GM19324 (cell line): ENCODE data around the gene MAG.
"Not testable (repeated sequence)": the region's sequence is repeated elsewhere in the genome, so short reads cannot be mapped to it uniquely, and the experiment has no call there.

Experiments
- ATAC-seq: cut with Tn5 transposase; IDR thresholded peaks from one replicate; pipeline ENCODE4 v1.9.1; 2021; ENCODE audit warnings: mild to moderate bottlenecking, moderate library complexity; ENCODE audit not compliant: unreplicated experiment, low FRiP score

Gene MAG

DNA sequence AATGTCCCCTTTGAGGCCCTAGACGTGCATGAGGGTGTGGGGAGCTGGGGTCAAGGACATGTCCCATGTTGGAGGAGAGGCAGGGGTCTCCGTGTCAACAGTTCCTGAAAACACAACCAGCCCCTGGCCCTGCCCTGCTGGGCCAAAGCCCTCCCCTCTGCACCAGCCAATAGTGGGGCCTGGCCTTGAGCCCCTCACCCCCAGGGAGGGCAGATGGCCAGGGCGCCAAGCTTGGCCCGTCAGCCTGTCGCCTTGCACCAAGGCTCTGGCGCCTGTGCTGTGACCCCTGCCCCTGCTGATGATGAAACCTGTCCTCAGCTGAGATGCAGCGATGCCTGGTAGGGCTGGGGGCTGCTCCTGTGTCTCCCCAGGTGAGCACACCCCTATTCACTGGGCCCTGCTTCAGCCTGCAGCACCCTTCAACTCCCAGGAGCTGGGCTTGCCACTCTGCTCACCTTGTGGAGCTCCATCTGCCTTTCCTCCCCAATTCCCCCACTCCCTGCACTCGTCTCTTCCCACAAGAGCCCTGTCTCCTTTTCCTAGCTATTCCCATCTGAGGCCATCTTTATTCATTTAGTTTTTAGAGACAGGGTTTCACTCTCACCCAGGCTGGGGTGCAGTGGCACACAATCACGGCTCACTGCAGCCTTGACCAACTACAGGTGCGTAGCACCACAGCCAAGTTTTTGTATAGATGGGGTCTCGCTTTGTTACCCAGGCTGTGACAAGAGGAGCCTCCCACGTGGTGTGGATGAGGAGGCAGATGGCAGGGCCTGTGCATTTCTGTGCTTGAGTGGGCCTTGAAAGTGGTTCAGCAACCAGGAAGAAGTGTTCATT lies 11.8 kb upstream of the MAG start:
- ATAC-seq, result no peak

DNA sequence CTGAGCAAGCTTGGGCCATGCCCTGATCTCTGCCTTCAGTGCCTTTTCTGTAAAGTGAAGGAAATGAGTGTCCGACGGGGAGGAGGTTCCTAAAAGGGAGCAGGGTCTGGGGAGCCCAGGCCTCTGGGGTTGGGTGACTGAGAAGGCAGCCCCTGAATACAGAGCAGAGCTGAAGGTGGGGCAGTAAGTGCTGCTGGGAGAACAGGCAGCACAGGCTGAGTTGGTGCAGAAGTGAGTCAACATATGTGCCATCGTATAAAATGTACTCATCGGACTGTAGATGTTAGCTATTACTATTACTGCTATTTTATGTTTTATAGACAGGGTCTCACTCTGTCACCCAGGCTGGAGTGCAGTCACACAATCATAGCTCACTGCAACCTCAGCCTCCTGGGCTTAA lies 10.7 kb upstream of the MAG start:
- no peak for ATAC-seq

DNA sequence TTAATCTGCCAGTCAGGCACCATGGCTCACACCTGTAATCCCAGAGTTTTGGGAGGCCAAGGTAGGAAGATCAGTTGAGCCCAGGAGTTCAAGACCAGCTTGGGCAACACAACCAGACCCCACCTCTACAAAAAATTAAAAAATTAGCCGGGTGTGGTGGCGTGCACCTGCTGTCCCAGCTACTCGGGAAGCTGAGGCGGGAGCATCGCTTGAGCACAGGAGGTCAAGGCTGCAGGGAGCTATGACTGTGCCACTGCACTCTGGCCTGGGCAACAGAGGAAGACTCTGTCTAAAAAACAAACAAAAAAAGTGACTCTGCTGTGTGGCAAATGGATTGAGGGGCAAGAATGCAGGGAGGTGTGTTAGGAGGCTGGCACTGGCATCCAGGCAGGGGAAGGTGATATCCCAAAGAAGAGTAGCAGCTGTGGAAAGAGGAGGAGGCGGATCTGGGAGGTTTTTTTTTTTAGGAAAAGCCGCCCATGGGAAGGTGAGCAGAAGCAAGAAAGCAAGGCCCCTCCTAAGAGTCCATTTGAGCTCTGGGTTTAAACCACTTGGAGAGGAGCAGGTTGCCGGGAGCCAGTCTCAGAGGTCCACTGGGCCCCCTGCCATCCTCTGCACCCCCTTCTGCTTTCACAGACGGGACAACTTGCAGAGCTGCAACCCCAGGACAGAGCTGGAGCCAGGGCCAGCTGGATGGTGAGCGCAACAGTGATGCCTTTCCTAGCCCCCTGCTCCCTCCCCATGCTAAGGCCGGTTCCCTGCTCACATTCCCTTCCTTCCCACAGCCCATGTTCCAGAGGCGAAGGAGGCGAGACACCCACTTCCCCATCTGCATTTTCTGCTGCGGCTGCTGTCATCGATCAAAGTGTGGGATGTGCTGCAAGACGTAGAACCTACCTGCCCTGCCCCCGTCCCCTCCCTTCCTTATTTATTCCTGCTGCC lies 7.5 kb upstream of the MAG start:
- ATAC-seq, result no peak

- no peak for ATAC-seq
These were observed 6.9 kb upstream of the MAG start for GRCh38 chr19:35285095-35285449.

GRCh38 chr19:35285465-35285864 lies 6.5 kb upstream of the MAG start:
- not testable (repeated sequence) for ATAC-seq

DNA sequence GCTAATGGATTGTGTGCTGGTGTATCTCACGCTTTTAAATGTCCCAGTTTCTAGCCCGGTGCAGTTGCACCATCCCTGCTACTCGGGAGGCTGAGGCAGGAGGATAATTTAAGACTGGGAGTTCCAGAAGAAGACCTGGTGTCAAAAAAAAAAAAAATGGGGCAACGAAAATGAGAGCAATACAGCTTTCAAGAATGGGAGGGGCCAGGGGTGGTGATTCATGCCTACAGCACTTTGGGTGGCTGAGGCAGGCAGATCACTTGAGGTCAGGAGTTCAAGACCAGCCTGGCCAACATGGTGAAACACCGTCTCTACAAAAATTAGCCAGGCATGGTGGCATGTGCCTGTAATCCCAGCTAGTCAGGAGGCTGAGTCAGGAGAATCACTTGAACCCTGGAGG lies 5.9 kb upstream of the MAG start:
- ATAC-seq, result not testable (repeated sequence)

DNA sequence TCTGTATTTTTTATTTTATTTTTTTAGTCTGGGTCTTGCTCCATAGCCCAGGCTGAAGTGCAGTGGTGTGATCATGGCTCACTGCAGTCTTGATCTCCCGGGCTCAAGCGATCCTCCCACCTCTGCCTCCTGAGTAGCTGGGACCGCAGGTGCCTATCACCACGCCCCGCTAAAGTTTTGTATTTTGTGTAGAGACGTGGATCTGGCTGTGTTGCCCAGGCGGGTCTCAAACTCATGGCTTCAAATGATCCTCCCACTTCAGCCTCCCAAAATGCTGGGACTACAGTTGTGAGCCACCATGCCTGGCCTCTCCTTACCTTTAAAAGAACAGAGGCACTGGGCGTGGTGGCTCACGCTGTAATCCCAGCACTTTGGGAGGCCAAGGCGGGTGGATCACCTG lies 4.2 kb upstream of the MAG start:
- no peak for ATAC-seq

GRCh38 chr19:35288331-35288730 lies 3.6 kb upstream of the MAG start:
- ATAC-seq, result no peak

DNA sequence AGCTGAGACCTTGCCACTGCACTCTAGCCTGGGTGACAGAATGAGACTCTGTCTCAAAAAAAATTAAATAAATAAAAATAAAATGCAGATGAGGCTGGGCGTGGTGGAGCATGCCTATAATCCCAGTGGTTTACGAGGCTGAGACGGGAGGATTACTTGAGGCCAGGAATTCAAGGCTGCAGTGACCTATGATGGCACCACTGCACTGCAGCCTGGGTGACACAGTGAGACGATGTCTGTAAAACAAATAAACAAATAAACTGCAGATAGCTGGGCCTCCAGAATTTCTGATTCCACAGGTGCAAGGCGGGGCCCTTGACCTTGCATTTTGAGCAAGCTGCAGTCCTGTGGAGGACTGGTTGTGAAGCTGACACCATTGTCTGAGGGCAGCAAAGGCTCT lies 3.1 kb upstream of the MAG start:
- ATAC-seq, result no peak

DNA sequence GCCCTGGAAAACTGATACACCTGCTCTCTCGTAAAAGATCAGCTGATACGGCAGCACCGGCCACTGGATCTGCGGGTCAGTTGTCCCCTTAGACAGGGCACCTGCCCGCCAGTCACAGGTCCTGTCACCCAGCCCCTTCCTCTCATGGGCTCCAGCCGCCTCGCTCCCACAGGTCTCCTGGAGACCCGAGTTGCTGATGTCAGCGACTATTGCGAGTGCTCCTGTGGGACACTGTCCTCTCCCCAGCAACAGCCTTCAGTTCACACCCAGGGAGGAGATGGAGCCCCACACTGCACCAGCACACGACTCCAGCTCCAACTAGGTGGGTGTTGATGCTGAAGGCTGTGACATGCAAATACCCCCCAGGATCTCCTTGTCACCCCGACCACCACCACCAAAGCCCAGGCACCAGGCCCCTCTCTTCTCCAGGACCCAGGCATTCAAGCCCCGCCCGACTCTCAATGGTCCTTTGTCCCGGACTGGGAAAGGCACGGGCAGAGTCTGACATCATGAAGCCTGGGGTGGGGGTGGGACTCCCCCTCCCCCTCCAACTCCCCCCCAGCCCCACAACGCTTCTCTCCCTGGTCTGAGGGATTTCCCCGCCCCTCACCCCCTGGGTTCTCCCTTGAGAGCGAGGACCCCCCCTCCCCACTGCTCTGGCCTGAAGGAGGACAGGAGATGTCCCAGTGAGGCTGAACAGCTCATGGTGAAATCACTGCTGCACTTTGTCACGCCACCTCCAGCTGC lies 1.4 kb upstream of the MAG start:
- no peak for ATAC-seq

- ATAC-seq, result no peak
These were observed 702 bp upstream of the MAG start for GRCh38 chr19:35291259-35291658.

DNA sequence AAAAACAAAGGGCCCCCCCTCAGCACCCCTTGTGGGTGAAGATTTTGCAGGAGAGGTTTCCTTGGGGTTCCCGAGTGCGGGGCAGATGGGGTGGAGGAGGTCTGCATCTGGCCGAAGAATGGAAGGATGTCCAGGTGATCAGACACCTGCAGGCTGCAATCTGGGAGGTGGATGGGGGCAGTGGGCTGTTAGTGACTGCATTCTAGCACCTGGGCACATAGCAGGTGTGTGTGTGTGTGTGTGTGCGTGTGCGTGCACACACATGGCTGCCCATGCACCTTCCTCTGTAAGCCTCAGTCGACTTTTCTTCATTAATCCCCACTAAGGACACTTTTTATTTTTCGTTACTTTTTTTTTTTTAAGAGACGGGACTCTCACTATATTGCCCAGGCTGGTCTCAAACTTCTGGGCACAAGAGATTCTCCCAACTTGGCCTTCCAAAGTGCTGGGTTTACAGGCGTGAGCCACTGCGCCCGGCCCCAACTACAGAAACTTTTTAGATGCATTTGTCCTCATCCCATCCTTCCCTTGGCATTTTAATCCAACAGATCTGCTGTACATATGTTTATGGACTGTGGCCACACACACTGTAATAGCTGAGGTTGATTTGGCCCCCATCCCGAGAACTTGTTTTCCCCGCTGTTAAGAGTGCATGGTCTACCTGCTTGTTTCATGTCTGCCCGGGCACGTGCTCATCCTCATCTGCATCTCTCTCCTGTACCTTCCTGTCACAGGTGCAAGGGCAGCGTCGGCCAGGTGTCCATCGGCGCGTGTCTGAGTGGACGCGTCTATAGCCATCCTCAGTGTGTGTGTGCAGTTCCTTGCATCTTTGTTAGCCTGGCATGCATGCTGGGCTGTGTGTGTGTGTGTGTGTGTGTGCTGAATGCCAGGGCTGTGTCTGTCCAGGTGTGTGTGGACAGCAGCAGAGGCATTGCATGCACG lies 731 bp downstream of the MAG start:
- no peak for ATAC-seq

DNA sequence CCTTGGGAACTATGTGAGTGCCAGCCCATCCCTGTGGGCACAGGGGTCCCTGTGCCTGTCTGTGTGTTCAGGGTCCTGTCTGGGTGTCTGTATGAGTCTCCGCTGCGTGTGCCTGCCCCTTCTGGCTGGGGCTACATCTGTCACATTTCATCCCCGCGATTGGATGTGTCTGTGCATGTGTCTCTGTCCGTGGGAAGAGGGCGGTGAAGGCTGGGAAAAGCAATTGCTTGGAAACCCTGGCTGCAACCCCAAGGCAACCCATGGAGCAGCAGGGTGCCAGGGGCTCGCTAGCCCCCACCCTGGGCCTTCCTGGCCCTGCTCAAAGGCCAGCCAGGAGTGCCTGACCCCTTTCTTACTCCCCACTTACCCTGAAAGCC lies 1.4 kb downstream of the MAG start:
- no peak for ATAC-seq

- no peak for ATAC-seq
These were observed 1.8 kb downstream of the MAG start for GRCh38 chr19:35293808-35294207.

DNA sequence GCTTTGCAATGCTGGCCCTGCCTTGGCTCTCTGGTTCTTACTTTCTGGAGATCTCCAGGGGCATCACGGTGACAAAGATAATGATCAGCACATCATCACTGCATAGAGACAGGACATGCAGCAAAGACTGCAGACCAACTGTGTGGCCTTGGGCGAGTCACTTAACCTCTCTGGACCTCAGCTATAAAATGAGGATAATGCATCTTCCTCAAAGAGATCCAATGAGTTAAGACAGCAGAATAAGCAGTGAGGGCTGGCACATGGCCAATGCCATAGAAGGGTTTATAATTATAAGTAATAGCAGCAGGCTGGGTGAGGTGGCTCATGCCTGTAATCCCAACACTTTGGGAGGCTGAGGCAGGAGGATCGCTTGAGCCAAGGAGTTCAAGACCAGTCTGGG lies 2.4 kb downstream of the MAG start:
- no peak for ATAC-seq

- ATAC-seq, result no peak
These were observed 3.2 kb downstream of the MAG start for GRCh38 chr19:35294859-35295791.

GRCh38 chr19:35295792-35296462 lies 4.0 kb downstream of the MAG start:
- ATAC-seq, result no peak
